ENCODE data around the gene CCIN.
"Not testable (repeated sequence)": the region's sequence is repeated elsewhere in the genome, so short reads cannot be mapped to it uniquely, and the experiment has no call there.

CCIN gene

GRCh38 chr9:36173861-36174260 is 4.7 kb downstream of the CCIN start:
- Histone ChIP-seq H4K91ac (ENCODE audit: low read depth, low read length, poor library complexity) (no peak overlapping the region), H3K9me3 (replicated peaks in 1 of 2; ENCODE audit: control insufficient read depth in 2 of 2, insufficient read depth in 1 of 2, low read depth in 1 of 2, low read length in 2 of 2) (no peaks in the 10 kb centered on the region), H2BK15ac (ENCODE audit: low read length) (no peak overlapping the region), H2BK5ac (ENCODE audit: low read length) (no peak overlapping the region), H3K4me2 (ENCODE audit: insufficient read depth, low read length, poor library complexity, severe bottlenecking) (no peak overlapping the region), H3K4me1 (ENCODE audit: control insufficient read depth in 2 of 2, insufficient read depth in 1 of 2, low read depth in 1 of 2, low read length in 2 of 2) (peaks cover 0 to 1% of the 10 kb centered on the region in 2 donors), H3K27ac (replicated peaks; ENCODE audit: low read length) (no peak overlapping the region), H2AFZ (ENCODE audit: low read length) (no peak overlapping the region), H2AK5ac (ENCODE audit: low read depth, low read length) (no peak overlapping the region), H3K79me1 (ENCODE audit: low read depth, low read length) (no peaks in the 10 kb centered on the region), H3K36me3 (replicated peaks in 1 of 2; ENCODE audit: control insufficient read depth in 2 of 2, insufficient read depth in 2 of 2, low read length in 2 of 2) (no peaks in the 10 kb centered on the region), H2BK12ac (ENCODE audit: low read length) (no peak overlapping the region), H3K14ac (ENCODE audit: low read length) (no peak overlapping the region), H3K9ac (ENCODE audit: low read depth, low read length, poor library complexity) (no peak overlapping the region), H3K27me3 (ENCODE audit: control insufficient read depth in 3 of 3, insufficient read depth in 3 of 3, low read depth in 1 of 3, low read length in 3 of 3) (peaks cover 0 to 27% (median 0%) of the 10 kb centered on the region in 3 experiments), H3K18ac (ENCODE audit: low read length) (no peak overlapping the region), H3K4me3 (ENCODE audit: low read length in 2 of 2) (no peak overlapping the region), H3K4ac (ENCODE audit: low read length) (no peak overlapping the region), H3K23ac (ENCODE audit: low read depth, low read length, poor library complexity) (no peak overlapping the region), H2BK120ac (ENCODE audit: low read depth, low read length) (no peak overlapping the region), H4K8ac (ENCODE audit: low read depth, low read length) (no peak overlapping the region)
- WGBS, 2 donors (ENCODE audit: extremely low coverage in 2 of 2, insufficient read length in 2 of 2, insufficient replicate concordance in 1 of 2): no CpG with 5 or more reads among the region's 2 CpGs
- no peak for DNase-seq (ENCODE audit: low spot score)

DNA sequence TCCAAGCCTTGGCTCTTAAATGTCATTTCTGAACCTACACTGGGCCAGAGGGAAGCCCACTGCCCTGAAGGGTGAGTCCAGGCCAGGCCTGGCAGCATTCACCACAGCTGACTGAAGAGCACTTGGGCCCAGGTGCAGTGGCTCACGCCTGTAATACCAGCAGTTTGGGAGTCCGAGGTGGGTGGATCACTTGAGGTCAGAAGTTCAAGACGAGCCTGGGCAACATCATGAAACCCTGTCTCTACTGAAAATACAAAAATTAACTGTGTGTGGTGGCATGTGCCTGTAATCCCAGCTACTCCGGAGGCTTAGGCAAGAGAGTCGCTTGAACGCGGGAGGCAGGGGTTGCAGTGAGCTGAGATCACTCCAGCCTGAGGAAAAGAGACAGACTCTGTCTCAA is 5.1 kb downstream of the CCIN start:
- Histone ChIP-seq H2AK5ac (ENCODE audit: low read depth, low read length) (no peak overlapping the region), H3K36me3 (replicated peaks in 1 of 2; ENCODE audit: control insufficient read depth in 2 of 2, insufficient read depth in 2 of 2, low read length in 2 of 2) (no peaks in the 10 kb centered on the region), H3K9me3 (replicated peaks in 1 of 2; ENCODE audit: control insufficient read depth in 2 of 2, insufficient read depth in 1 of 2, low read depth in 1 of 2, low read length in 2 of 2) (no peaks in the 10 kb centered on the region), H3K4me2 (ENCODE audit: insufficient read depth, low read length, poor library complexity, severe bottlenecking) (no peak overlapping the region), H2BK15ac (ENCODE audit: low read length) (no peak overlapping the region), H3K27me3 (ENCODE audit: control insufficient read depth in 3 of 3, insufficient read depth in 3 of 3, low read depth in 1 of 3, low read length in 3 of 3) (peaks cover 0 to 24% (median 0%) of the 10 kb centered on the region in 3 experiments), H3K27ac (replicated peaks; ENCODE audit: low read length) (no peak overlapping the region), H3K79me1 (ENCODE audit: low read depth, low read length) (no peaks in the 10 kb centered on the region), H3K23ac (ENCODE audit: low read depth, low read length, poor library complexity) (no peak overlapping the region), H4K91ac (ENCODE audit: low read depth, low read length, poor library complexity) (no peak overlapping the region), H4K8ac (ENCODE audit: low read depth, low read length) (no peak overlapping the region), H2BK120ac (ENCODE audit: low read depth, low read length) (no peak overlapping the region), H3K9ac (ENCODE audit: low read depth, low read length, poor library complexity) (no peak overlapping the region), H2AFZ (ENCODE audit: low read length) (no peak overlapping the region), H3K4ac (ENCODE audit: low read length) (no peak overlapping the region), H3K18ac (ENCODE audit: low read length) (no peak overlapping the region), H2BK5ac (ENCODE audit: low read length) (no peak overlapping the region), H2BK12ac (ENCODE audit: low read length) (no peak overlapping the region), H3K4me1 (ENCODE audit: control insufficient read depth in 2 of 2, insufficient read depth in 1 of 2, low read depth in 1 of 2, low read length in 2 of 2) (peaks cover 0 to 1% of the 10 kb centered on the region in 2 donors), H3K4me3 (ENCODE audit: low read length in 2 of 2) (no peak overlapping the region), H3K14ac (ENCODE audit: low read length) (no peak overlapping the region)
- WGBS, 2 donors (ENCODE audit: extremely low coverage in 2 of 2, insufficient read length in 2 of 2, insufficient replicate concordance in 1 of 2): no CpG with 5 or more reads among the region's 7 CpGs
- no peak for DNase-seq (ENCODE audit: low spot score)

DNA sequence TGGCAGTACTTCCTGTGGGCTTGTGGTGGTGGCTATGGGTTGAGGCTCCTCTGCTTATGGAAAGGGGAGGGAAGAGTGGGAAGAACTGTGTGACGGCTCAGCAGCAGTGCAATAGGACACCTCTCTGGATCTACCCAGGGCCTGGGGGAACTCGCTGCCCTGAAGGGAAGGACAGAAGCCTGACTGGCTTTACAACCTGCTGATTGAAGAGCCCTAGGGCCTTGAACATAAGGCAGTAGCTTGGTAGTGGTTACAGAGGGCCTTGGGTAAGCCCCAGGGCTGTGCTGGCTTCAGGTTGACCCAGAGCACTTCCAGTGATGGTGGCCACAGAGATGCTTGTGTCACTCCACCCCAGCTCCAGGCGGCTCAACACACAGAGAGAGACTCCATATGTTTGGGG is 5.5 kb downstream of the CCIN start:
- H3K4me3 ChIP-seq (ENCODE audit: low read length in 2 of 2): no peak overlapping the region
- peaks cover 0 to 19% (median 0%) of the 10 kb centered on the region in 3 experiments for H3K27me3 ChIP-seq (ENCODE audit: control insufficient read depth in 3 of 3, insufficient read depth in 3 of 3, low read depth in 1 of 3, low read length in 3 of 3)
- H2BK15ac ChIP-seq (ENCODE audit: low read length): no peak overlapping the region
- no peak overlapping the region for H4K91ac ChIP-seq (ENCODE audit: low read depth, low read length, poor library complexity)
- H2BK120ac ChIP-seq (ENCODE audit: low read depth, low read length): no peak overlapping the region
- no peak overlapping the region for H3K4ac ChIP-seq (ENCODE audit: low read length)
- H2AK5ac ChIP-seq (ENCODE audit: low read depth, low read length): no peak overlapping the region
- H3K23ac ChIP-seq (ENCODE audit: low read depth, low read length, poor library complexity): no peak overlapping the region
- peak overlapping the region; percentile 43 for H4K8ac ChIP-seq (ENCODE audit: low read depth, low read length)
- WGBS, 2 donors (ENCODE audit: extremely low coverage in 2 of 2, insufficient read length in 2 of 2, insufficient replicate concordance in 1 of 2): no CpG with 5 or more reads among the region's 3 CpGs
- no peaks in the 10 kb centered on the region for H3K79me1 ChIP-seq (ENCODE audit: low read depth, low read length)
- H2BK5ac ChIP-seq (ENCODE audit: low read length): no peak overlapping the region
- H3K27ac ChIP-seq (replicated peaks; ENCODE audit: low read length): no peak overlapping the region
- H3K9ac ChIP-seq (ENCODE audit: low read depth, low read length, poor library complexity): no peak overlapping the region
- DNase-seq (ENCODE audit: low spot score): no peak
- H3K9me3 ChIP-seq (replicated peaks in 1 of 2; ENCODE audit: control insufficient read depth in 2 of 2, insufficient read depth in 1 of 2, low read depth in 1 of 2, low read length in 2 of 2): no peaks in the 10 kb centered on the region
- peaks cover 0 to 1% of the 10 kb centered on the region in 2 donors for H3K4me1 ChIP-seq (ENCODE audit: control insufficient read depth in 2 of 2, insufficient read depth in 1 of 2, low read depth in 1 of 2, low read length in 2 of 2)
- peak overlapping the region; percentile 45 for H2AFZ ChIP-seq (ENCODE audit: low read length)
- no peak overlapping the region for H3K4me2 ChIP-seq (ENCODE audit: insufficient read depth, low read length, poor library complexity, severe bottlenecking)
- no peak overlapping the region for H3K18ac ChIP-seq (ENCODE audit: low read length)
- H3K14ac ChIP-seq (ENCODE audit: low read length): no peak overlapping the region
- no peak overlapping the region for H2BK12ac ChIP-seq (ENCODE audit: low read length)
- no peaks in the 10 kb centered on the region for H3K36me3 ChIP-seq (replicated peaks in 1 of 2; ENCODE audit: control insufficient read depth in 2 of 2, insufficient read depth in 2 of 2, low read length in 2 of 2)

DNA sequence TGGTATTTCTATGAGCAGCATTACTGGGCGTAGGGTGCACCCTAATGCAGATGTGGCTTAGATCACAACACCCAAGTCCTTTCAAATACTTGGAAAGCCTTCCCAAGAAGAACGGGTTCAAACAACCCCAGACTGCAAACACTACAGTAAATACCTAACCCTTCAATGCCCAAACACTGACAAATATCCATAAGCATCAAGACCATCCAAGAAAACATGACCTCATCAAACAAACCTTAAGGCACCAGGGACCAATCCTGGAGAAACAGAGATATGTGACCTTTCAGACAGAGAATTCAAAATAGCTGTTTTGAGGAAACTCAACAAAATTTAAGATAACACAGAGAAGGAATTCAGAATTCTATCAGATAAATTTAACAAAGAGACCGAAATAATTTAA is 6.0 kb downstream of the CCIN start:
- H3K27ac ChIP-seq (replicated peaks; ENCODE audit: low read length); H3K4me3 ChIP-seq (ENCODE audit: low read length in 2 of 2); DNase-seq (ENCODE audit: low spot score); H3K4me2 ChIP-seq (ENCODE audit: insufficient read depth, low read length, poor library complexity, severe bottlenecking); H4K91ac ChIP-seq (ENCODE audit: low read depth, low read length, poor library complexity); H3K9me3 ChIP-seq (replicated peaks in 1 of 2; ENCODE audit: control insufficient read depth in 2 of 2, insufficient read depth in 1 of 2, low read depth in 1 of 2, low read length in 2 of 2); H2BK120ac ChIP-seq (ENCODE audit: low read depth, low read length); H3K14ac ChIP-seq (ENCODE audit: low read length); H3K4me1 ChIP-seq (ENCODE audit: control insufficient read depth in 2 of 2, insufficient read depth in 1 of 2, low read depth in 1 of 2, low read length in 2 of 2); H2AK5ac ChIP-seq (ENCODE audit: low read depth, low read length); H2BK5ac ChIP-seq (ENCODE audit: low read length); H3K18ac ChIP-seq (ENCODE audit: low read length); H2BK12ac ChIP-seq (ENCODE audit: low read length); H3K23ac ChIP-seq (ENCODE audit: low read depth, low read length, poor library complexity); H2BK15ac ChIP-seq (ENCODE audit: low read length); H3K9ac ChIP-seq (ENCODE audit: low read depth, low read length, poor library complexity); H4K8ac ChIP-seq (ENCODE audit: low read depth, low read length); H3K36me3 ChIP-seq (replicated peaks in 1 of 2; ENCODE audit: control insufficient read depth in 2 of 2, insufficient read depth in 2 of 2, low read length in 2 of 2); H3K4ac ChIP-seq (ENCODE audit: low read length); H3K79me1 ChIP-seq (ENCODE audit: low read depth, low read length); H2AFZ ChIP-seq (ENCODE audit: low read length): not testable (repeated sequence)
- no CpG with 5 or more reads among the region's 3 CpGs for WGBS, 2 donors (ENCODE audit: extremely low coverage in 2 of 2, insufficient read length in 2 of 2, insufficient replicate concordance in 1 of 2)
- H3K27me3 ChIP-seq (ENCODE audit: control insufficient read depth in 3 of 3, insufficient read depth in 3 of 3, low read depth in 1 of 3, low read length in 3 of 3): peaks cover 0 to 16% (median 0%) of the 10 kb centered on the region in 3 experiments
